Fibroblast of mammary gland (primary cell): ENCODE results near the gene VEPH1.
A peak's percentile ranks its signal among the peaks of the same experiment; 100 is the strongest.

Source experiments
- DNase-seq: peaks from one replicate; pipeline ENCODE4 v3.0.0-alpha.2; 2010; ENCODE audit warnings: low read depth
- H3K4me3 ChIP-seq: 2 replicates; pipeline ENCODE4 v1.5.1; 2011; ENCODE audit warnings: low read depth, mild to moderate bottlenecking, low read length, moderate library complexity; ENCODE audit not compliant: control insufficient read depth
- CTCF ChIP-seq: conservative IDR thresholded peaks from 2 replicates; pipeline ENCODE4 v1.5.1; 2011; ENCODE audit warnings: low read depth, low read length, inconsistent platforms; ENCODE audit not compliant: control insufficient read depth, insufficient read depth

VEPH1 gene

GRCh38 chr3:157427901-157428300, 75.3 kb downstream of the VEPH1 start:
- no peak for TF ChIP-seq CTCF
- no peak overlapping the region for H3K4me3 ChIP-seq
- DNase-seq = no peak

GRCh38 chr3:157423337-157423736, 79.9 kb downstream of the VEPH1 start:
- H3K4me3 ChIP-seq = no peak overlapping the region
- DNase-seq = peak; percentile 27
- no peak for TF ChIP-seq CTCF

GRCh38 chr3:157420606-157421130, 82.5 kb downstream of the VEPH1 start:
- no peak overlapping the region for H3K4me3 ChIP-seq
- TF ChIP-seq CTCF = no peak
- DNase-seq = peak; percentile 3

- peak; percentile 26 for DNase-seq
- no peak for TF ChIP-seq CTCF
- no peak overlapping the region for H3K4me3 ChIP-seq
Measured at GRCh38 chr3:157418104-157418503, 85.1 kb downstream of the VEPH1 start.

- TF ChIP-seq CTCF = no peak
- DNase-seq = no peak
- H3K4me3 ChIP-seq = no peak overlapping the region
Measured at GRCh38 chr3:157417247-157417646, 86.0 kb downstream of the VEPH1 start.

- no peak for TF ChIP-seq CTCF
- no peak for DNase-seq
- no peak overlapping the region for H3K4me3 ChIP-seq
Measured at GRCh38 chr3:157416347-157417087, 86.7 kb downstream of the VEPH1 start.

GRCh38 chr3:157414861-157415260, 88.4 kb downstream of the VEPH1 start:
- H3K4me3 ChIP-seq = no peak overlapping the region
- no peak for TF ChIP-seq CTCF
- DNase-seq = no peak
